ENCODE data around the gene PPP1R9A.

Gene PPP1R9A

GRCh38 chr7:95095259-95095965, 188.0 kb downstream of the PPP1R9A start:
- DNase-seq (ENCODE audit: low read depth in 1 of 2, low spot score in 1 of 2) = no peak

GRCh38 chr7:95095966-95096540, 188.7 kb downstream of the PPP1R9A start:
- DNase-seq (ENCODE audit: low read depth in 1 of 2, low spot score in 1 of 2) = no peak

- DNase-seq (ENCODE audit: low read depth in 1 of 2, low spot score in 1 of 2) = no peak
These were observed 189.9 kb downstream of the PPP1R9A start for GRCh38 chr7:95097291-95097690.

- DNase-seq (ENCODE audit: low read depth in 1 of 2, low spot score in 1 of 2) = no peak
These were observed 190.5 kb downstream of the PPP1R9A start for GRCh38 chr7:95097851-95098250.

- DNase-seq (ENCODE audit: low read depth in 1 of 2, low spot score in 1 of 2) = no peak
These were observed 191.7 kb downstream of the PPP1R9A start for GRCh38 chr7:95099106-95099505.

- no peak for DNase-seq (ENCODE audit: low read depth in 1 of 2, low spot score in 1 of 2)
These were observed 194.0 kb downstream of the PPP1R9A start for GRCh38 chr7:95101422-95101821.

- DNase-seq (ENCODE audit: low read depth in 1 of 2, low spot score in 1 of 2) = no peak
These were observed 195.3 kb downstream of the PPP1R9A start for GRCh38 chr7:95102662-95103061.

- no peak for DNase-seq (ENCODE audit: low read depth in 1 of 2, low spot score in 1 of 2)
These were observed 197.3 kb downstream of the PPP1R9A start for GRCh38 chr7:95104739-95105138.

- DNase-seq (ENCODE audit: low read depth in 1 of 2, low spot score in 1 of 2) = no peak
These were observed 198.2 kb downstream of the PPP1R9A start for GRCh38 chr7:95105627-95106026.

GRCh38 chr7:95106401-95106800, 199.0 kb downstream of the PPP1R9A start:
- no peak for DNase-seq (ENCODE audit: low read depth in 1 of 2, low spot score in 1 of 2)

- no peak for DNase-seq (ENCODE audit: low read depth in 1 of 2, low spot score in 1 of 2)
These were observed 203.3 kb downstream of the PPP1R9A start for GRCh38 chr7:95110707-95111106.

- no peak for DNase-seq (ENCODE audit: low read depth in 1 of 2, low spot score in 1 of 2)
These were observed 206.2 kb downstream of the PPP1R9A start for GRCh38 chr7:95113590-95113989.

GRCh38 chr7:95126053-95126709, 218.8 kb downstream of the PPP1R9A start:
- DNase-seq (ENCODE audit: low read depth in 1 of 2, low spot score in 1 of 2) = no peak

- no peak for DNase-seq (ENCODE audit: low read depth in 1 of 2, low spot score in 1 of 2)
These were observed 225.1 kb downstream of the PPP1R9A start for GRCh38 chr7:95132500-95132899.

GRCh38 chr7:95139922-95140321, 232.5 kb downstream of the PPP1R9A start:
- no peak for DNase-seq (ENCODE audit: low read depth in 1 of 2, low spot score in 1 of 2)

- DNase-seq (ENCODE audit: low read depth in 1 of 2, low spot score in 1 of 2) = no peak
These were observed 234.4 kb downstream of the PPP1R9A start for GRCh38 chr7:95141755-95142154.

GRCh38 chr7:95144256-95144655, 236.9 kb downstream of the PPP1R9A start:
- DNase-seq (ENCODE audit: low read depth in 1 of 2, low spot score in 1 of 2) = no peak

GRCh38 chr7:95155965-95156364, 248.6 kb downstream of the PPP1R9A start:
- DNase-seq (ENCODE audit: low read depth in 1 of 2, low spot score in 1 of 2) = no peak

GRCh38 chr7:95157381-95157780, 250.0 kb downstream of the PPP1R9A start:
- DNase-seq (ENCODE audit: low read depth in 1 of 2, low spot score in 1 of 2) = no peak

- DNase-seq (ENCODE audit: low read depth in 1 of 2, low spot score in 1 of 2) = no peak
These were observed 262.3 kb downstream of the PPP1R9A start for GRCh38 chr7:95169678-95170077.

GRCh38 chr7:95172420-95172819, 265.0 kb downstream of the PPP1R9A start:
- DNase-seq (ENCODE audit: low read depth in 1 of 2, low spot score in 1 of 2) = no peak

GRCh38 chr7:95190515-95190914, 283.1 kb downstream of the PPP1R9A start:
- no peak for DNase-seq (ENCODE audit: low read depth in 1 of 2, low spot score in 1 of 2)

GRCh38 chr7:95191795-95192194, 284.4 kb downstream of the PPP1R9A start:
- DNase-seq (ENCODE audit: low read depth in 1 of 2, low spot score in 1 of 2) = no peak
